HG03025 (cell line): ENCODE results near the gene GDF10.

Source experiments
- ATAC-seq: cut with Tn5 transposase; IDR thresholded peaks from one replicate; pipeline ENCODE4 v1.9.1; 2021; ENCODE audit warnings: mild to moderate bottlenecking, moderate library complexity; ENCODE audit not compliant: unreplicated experiment, low FRiP score

The GDF10 gene

GRCh38 chr10:47299611-47300428, at the start of gene GDF10:
Gene GDF10 (plus strand): TSS chr10:47300197. CDS start chr10:47300652, 455 bp downstream.
- no peak for ATAC-seq

- ATAC-seq, result no peak
Measured at GRCh38 chr10:47252093-47252780, 47.8 kb upstream of the GDF10 start.

GRCh38 chr10:47253030-47253637, 46.9 kb upstream of the GDF10 start:
- no peak for ATAC-seq

DNA sequence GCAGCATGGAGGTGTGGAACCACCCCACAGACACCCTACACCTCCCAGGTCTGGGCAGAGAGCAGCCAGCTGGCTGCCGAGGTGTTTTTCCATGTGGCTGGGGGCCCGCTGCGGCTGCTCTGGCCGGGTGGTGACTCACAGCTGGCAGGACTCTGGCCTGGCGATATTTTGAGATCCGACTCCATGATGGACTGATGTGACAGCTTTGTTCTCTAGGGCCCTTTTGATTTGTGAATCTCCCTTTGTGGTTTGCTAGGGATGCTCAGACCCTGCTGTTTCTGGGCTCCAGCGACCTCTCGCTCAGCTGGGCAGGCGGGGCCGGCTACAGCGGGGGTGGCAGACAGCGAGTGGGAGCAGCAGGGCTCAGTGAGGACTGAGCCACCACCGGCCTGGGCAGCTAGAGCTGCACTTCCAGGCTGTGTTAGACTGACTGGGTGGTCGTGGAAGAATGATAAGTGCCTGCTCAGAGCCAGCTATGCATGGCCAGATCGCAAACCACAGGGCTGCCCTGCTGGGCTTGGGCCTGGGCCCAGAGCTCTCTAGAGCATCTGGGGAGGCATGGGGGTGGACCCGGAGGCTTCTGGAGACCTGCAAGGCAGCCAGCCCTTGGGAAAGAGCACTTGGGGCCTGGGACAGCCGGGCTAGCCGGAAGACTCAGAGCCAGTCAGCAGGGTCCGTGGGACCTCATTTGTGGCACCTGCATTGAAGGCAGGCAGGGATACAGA, 46.2 kb upstream of the GDF10 start:
- no peak for ATAC-seq

DNA sequence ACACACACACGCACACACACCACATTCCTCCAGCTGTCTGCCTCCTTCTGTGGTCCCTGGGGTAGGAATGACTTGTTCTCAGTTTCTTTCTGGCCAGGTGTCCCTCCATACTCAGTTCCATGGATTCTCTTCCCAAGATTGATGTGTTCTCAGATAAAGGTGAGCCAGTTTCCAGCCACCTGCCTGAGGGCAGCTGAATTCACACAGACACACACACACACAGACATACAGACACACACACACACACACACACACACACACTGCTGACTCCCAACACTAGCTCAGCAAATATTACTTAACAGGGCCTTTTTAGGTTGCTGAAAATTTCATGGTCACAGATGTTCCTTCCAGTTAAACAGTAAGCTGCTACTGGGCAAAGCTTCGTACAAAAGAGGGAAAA, 45.4 kb upstream of the GDF10 start:
- ATAC-seq, result no peak

DNA sequence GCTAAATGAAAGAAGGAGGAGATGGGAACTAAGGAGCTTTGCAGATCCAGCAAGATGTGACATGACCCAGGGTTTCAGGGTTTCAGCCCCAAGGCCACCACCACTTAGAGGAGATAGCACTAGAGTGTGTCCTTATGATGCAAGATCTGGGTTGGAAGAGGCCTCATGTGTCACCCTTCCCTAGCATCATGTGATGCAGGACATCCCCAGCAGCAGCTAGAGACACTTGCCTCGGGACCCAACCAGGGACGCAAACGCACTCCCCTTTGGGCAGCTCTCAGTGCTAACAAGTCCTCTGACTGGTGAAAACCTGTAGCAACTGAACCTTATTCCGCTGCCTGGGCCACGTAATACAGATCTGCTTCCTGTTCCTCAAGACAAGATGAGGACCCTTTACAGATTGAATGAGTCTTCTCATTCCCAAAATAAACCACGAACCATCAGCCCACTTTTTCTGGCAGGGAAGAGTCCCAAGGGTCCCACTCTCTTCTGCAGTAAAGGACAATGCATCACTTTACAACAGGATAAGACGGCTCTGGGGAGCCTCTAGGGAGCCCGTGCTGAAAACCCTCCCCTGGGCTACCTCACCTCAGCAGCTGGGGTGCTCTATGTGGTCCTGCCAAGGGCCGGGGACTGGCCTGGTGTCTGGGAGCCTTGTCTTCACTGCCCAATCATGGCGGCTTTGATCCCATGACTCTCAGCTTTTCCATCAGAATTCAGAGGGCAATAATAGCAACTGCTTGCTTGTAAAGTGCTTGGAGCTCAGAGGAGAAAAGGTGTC, 44.8 kb upstream of the GDF10 start:
- ATAC-seq, result no peak

DNA sequence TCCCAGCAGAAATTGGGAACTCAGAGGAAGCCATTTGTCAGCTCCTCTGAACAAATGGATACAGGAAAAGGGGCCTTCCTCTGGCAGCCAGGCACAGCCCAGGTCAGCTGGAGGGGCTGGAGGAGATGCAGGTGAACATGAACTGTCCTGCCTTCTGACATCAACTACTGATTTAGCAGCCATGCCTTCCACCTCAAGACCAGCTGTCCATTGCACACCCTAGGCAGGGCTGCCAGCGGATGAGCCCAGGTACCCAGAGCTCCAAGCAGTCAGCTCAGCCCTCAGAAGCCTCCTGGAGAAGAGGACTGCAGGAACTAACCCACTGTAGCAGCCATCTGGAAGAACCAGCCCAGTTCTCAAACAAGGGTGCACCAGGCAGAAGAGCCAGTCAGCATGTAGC, 44.1 kb upstream of the GDF10 start:
- no peak for ATAC-seq

- ATAC-seq, result no peak
Measured at GRCh38 chr10:47256751-47257336, 43.2 kb upstream of the GDF10 start.

GRCh38 chr10:47257396-47258120, 42.4 kb upstream of the GDF10 start:
- no peak for ATAC-seq

- ATAC-seq, result no peak
Measured at GRCh38 chr10:47258921-47259320, 41.1 kb upstream of the GDF10 start.

DNA sequence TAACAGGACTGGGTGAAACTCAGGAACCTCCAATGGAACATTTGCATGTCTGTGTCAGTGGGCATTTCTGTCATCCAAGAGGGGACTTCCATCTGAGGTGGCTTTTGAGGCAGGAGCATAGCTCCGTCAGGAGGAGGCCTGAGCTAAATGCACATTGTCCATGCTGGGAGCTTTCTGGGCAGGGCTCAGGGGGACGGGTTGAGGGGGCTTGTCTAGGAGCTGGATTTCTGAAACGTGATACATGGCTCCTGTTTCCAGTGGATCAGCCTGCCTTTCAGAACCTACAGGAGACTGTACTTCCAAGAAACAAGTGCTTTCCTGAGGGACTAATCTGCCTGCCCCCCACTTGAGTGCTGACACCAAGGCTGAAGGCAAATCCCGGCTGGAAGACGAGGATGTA, 40.5 kb upstream of the GDF10 start:
- no peak for ATAC-seq

GRCh38 chr10:47260505-47261111, 39.4 kb upstream of the GDF10 start:
- no peak for ATAC-seq

GRCh38 chr10:47261121-47261520, 38.9 kb upstream of the GDF10 start:
- peak; percentile 99 for ATAC-seq

DNA sequence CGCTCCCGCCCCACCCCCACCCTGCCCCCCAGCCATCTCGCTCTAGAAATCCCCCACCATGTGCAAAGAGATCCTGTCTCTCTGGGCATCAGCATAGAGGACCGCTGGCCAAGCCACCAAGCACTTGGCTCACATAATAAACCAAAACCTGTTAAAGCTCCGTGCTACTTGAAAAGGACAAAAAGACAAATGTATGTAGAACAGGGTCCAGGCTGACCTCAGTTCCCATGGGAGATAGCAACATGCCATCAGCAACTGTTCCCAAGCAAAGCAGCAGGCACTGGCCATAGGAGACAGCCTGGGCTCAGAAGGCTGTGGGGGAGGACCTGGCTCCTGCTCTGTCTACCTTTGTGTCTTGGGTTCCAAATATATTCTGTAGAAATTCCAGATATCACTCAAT, 38.4 kb upstream of the GDF10 start:
- no peak for ATAC-seq

DNA sequence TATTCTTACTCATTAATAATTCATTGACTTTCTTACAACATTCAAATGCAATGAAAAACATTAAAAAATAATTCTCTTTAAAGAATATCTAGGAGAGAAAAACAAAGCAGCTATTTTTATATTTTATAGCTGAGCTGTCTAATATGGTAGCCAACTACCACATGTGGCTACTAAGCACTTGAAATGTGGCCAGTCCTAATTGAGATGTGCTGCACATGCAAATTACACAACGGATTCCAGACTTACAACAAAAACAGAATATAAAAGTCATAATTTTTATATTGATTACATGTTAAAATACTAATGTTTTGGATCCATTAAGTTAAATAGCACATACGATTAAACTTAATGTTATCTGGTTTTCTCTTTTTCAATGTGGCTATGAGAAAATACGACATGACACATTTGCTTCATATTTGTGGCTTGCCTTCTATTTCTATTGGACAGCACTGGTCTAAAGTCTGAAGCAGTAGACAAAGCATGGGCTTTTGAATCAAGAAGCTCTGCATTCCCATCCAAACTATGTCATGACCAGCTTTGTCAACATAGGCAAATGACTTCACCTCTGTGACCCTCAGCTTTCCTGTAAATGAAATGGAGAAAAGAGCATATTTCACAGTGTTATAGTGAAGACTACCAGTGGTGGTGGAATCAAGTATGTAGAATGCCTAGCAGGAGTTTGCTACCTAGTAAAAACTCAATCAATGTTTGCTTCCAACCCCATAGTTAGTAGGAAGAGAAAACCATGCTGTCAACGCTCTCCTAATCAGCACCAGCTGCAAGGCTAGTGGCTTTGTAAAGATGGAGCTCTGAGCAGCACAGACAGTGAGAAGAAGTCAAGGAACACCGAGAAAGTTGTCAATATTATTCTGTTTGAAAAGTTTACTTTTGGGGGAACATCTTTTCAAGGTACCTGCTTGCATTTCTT, 37.1 kb upstream of the GDF10 start:
- ATAC-seq, result no peak

DNA sequence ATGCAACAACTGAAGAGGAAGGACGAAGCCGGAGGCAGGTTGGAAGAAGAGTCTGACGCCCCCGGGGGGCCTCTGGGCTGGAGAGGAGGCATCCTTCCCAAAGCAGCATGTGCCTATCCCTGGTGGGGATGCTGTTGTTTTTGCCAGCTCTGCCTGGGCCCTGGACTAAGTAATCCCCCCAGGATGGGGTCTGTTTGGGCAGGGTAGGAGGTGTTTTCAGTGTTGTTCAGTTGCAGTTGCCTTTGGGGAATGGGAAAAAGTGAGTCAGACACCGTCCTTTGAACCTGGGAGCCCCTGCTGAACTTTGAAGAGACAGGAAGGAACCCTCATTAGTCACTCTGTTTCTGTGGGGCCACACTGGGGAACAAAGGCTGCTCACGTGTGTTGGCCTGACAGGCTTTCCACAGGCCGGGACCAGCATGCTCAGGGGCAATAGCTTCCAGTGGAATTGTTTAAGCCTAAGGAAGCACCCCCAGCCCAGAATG, 35.2 kb upstream of the GDF10 start:
- ATAC-seq, result no peak

DNA sequence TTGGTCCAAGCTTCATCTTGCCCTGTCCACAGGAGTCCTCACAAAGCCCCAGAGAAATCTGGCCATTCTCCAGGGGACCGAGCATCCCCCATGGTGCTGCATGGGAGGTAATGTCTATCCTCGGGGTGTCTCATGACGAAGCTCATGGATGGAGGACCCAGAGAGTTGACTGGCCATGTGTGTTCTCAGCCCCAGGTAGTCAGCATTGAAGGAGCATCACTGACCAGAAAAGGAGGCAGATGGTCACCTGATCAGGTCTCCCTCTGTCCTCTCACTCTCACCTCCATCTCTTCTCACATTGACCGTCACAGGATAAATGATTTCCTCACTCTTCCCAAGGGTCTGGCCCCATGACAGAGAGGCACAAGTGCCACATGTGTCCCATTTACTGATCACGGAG, 33.4 kb upstream of the GDF10 start:
- ATAC-seq, result no peak

DNA sequence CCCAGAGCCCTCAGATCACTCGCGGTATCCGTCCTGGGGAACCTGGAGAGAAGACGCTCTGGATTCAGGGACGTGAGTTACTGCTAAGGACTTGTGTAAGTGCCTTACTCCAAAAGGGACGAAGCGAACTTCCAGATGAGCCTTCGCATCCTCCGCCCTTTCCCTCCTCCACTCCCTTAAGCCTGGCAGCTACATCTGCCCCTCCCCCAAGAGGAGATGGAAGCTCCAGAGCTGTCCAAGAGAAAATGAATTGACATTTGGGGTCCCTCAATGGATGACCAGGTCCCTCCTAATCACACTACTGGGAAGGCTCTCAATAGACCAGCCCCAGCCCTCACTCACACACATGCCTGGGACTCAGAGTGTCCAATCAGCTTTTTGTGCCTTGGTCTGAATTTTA, 31.3 kb upstream of the GDF10 start:
- no peak for ATAC-seq
